GM21447 (cell line): ENCODE data around the gene TBX5.

Experiments used
- ATAC-seq: cut with Tn5 transposase; IDR thresholded peaks from one replicate; pipeline ENCODE4 v1.9.1; 2021; ENCODE audit not compliant: unreplicated experiment

TBX5 gene

GRCh38 chr12:114406984-114407841, 1.3 kb upstream of the TBX5 start:
- ATAC-seq: no peak

GRCh38 chr12:114406316-114406983, 506 bp upstream of the TBX5 start:
- ATAC-seq: no peak

GRCh38 chr12:114404926-114405518, 922 bp downstream of the TBX5 start:
- no peak for ATAC-seq

GRCh38 chr12:114404083-114404925, 1.6 kb downstream of the TBX5 start:
- ATAC-seq: no peak

- no peak for ATAC-seq
Observed at GRCh38 chr12:114403690-114404066, 2.3 kb downstream of the TBX5 start.

GRCh38 chr12:114403011-114403689, 2.8 kb downstream of the TBX5 start:
- no peak for ATAC-seq

- ATAC-seq: no peak
Observed at GRCh38 chr12:114402084-114402717, 3.7 kb downstream of the TBX5 start.

- no peak for ATAC-seq
Observed at GRCh38 chr12:114401328-114402083, 4.4 kb downstream of the TBX5 start.

- ATAC-seq: no peak
Observed at GRCh38 chr12:114400925-114401324, 5.0 kb downstream of the TBX5 start.

- ATAC-seq: no peak
Observed at GRCh38 chr12:114400361-114400811, 5.6 kb downstream of the TBX5 start.

GRCh38 chr12:114399664-114400211, 6.2 kb downstream of the TBX5 start:
- no peak for ATAC-seq

GRCh38 chr12:114397978-114398881, 7.7 kb downstream of the TBX5 start:
- no peak for ATAC-seq

- no peak for ATAC-seq
Observed at GRCh38 chr12:114396869-114397719, 8.8 kb downstream of the TBX5 start.

GRCh38 chr12:114396153-114396868, 9.6 kb downstream of the TBX5 start:
- ATAC-seq: no peak

GRCh38 chr12:114395755-114396152, 10.2 kb downstream of the TBX5 start:
- ATAC-seq: no peak

- no peak for ATAC-seq
Observed at GRCh38 chr12:114395233-114395632, 10.7 kb downstream of the TBX5 start.
